Upper lobe of left lung (tissue), 4 donors: ENCODE data around the gene FSTL5.

Experiments
- POLR2AphosphoS5 ChIP-seq, 2 donors: sonication (generic); formaldehyde crosslinking; IDR thresholded peaks; one replicate each; pipeline ENCODE4 v1.5.1; 2017; ENCODE audit warnings: antibody characterized with exemption in 2 of 2
- TF ChIP-seq, protein P1 (sequence below), 6 experiments: fragments of 450-650 bp in 4 of 6; fragments of 200-600 bp in 2 of 6; sonication (generic) in 2 of 6; IDR thresholded peaks; one replicate each; pipeline ENCODE4 v1.5.1; 2016 to 2019; ENCODE audit warnings: antibody characterized with exemption in 6 of 6

DNA sequence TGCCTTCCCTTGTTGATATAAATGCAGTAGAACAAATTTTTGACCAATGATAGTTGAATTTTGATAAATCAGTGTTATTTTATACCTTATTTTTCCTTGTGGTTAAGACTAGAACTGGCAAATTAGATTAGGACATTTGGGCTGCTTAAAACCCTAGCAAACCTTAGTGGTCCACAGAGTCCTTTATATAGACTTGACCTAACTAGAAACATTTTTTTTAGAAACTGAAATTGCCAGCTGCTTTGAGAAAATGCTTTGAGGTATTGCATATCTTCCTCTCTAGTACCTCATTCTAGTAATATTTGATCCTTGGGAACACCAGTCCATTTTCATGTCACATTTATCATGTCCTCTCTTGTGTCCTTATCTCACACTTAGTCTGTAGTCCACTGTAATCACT is 580.3 kb downstream of the FSTL5 start:
- TF ChIP-seq, protein P1, sequence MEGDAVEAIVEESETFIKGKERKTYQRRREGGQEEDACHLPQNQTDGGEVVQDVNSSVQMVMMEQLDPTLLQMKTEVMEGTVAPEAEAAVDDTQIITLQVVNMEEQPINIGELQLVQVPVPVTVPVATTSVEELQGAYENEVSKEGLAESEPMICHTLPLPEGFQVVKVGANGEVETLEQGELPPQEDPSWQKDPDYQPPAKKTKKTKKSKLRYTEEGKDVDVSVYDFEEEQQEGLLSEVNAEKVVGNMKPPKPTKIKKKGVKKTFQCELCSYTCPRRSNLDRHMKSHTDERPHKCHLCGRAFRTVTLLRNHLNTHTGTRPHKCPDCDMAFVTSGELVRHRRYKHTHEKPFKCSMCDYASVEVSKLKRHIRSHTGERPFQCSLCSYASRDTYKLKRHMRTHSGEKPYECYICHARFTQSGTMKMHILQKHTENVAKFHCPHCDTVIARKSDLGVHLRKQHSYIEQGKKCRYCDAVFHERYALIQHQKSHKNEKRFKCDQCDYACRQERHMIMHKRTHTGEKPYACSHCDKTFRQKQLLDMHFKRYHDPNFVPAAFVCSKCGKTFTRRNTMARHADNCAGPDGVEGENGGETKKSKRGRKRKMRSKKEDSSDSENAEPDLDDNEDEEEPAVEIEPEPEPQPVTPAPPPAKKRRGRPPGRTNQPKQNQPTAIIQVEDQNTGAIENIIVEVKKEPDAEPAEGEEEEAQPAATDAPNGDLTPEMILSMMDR (IDR thresholded peaks at IDR 0.05): no peak
- no peak for TF ChIP-seq POLR2AphosphoS5 (IDR thresholded peaks at IDR 0.05)
